Measurements from ENCODE around the gene NDST1.
"Not testable (repeated sequence)": the region's sequence is repeated elsewhere in the genome, so short reads cannot be mapped to it uniquely, and the experiment has no call there.

NDST1 gene

DNA sequence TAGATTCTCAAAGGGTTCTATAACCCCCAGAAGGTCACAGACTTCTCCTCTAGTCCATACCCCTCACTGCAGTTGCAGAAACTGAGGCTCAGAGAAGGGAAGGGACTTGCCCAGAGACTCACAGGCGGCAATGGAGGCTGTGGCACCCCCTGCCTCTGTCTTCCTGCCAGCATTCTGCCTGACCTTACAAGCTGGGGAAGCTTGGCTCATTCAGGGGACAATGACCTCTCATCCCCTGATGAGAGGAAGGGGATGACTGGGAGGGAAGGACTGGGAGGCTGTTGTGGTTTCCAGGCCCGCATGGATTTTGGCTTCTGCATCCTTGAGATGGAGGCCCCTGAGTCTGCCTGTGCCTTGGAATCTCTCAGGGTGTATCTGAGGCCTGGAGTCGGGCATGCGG, 897 bp downstream of the NDST1 start:
- DNase-seq: no peak

DNA sequence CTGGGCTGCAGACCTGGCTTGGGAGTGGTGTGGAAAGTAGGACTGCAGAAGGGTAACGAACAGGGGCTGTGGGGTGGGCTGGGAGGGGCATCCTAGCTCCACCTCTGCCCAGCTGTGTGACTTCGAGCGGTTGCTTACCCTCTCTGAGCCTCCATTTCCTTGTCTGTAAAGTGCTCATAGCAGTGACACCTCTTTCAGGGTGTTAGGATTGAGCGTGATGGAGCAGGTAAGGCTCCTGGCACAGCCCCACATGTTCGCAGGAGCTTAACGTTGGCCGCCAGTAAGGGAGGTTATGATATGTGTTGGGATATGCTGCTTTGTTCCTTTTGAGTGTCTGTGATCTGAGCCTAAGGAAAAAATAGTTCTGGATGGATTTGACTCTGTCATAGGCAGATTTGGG, 2.1 kb downstream of the NDST1 start:
- DNase-seq: no peak

DNA sequence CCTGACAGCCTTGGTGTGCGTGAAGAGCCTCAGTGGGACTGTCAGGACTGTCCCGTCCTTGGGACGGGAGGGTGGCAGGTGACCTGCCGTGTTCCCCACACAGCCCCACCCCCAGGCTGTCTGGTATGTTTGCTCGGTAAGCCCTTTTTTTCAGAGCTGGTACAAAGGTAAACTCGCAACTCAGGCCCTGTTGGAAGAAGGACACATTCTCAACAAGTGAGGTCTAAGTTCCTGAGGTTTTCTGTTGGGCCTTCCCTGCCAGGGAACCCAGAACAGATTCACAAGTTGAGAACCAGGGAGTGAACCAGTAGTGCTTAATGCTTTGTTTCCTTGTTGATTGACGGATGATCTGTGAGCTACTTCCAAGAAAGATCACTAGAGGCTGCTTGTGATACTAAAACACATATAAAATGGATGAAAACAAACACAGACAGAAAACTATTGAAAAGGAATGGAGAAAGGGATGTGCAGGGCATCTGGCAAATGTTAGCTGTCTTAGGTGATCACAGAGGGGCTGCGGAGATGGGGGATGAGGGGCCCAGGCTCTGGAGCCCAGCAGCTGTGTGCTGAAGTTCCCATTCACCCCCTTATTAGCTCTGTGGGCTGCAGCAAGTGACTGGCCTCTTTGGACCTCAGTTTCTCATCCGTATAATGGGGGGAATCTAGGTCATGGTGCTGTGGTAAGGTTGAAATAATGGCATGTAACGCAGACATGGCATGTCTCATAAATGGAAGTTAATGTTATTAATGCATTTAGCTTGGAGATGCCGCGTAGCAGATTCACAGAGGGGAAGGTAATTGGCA, 2.7 kb downstream of the NDST1 start:
- no peak for DNase-seq

DNA sequence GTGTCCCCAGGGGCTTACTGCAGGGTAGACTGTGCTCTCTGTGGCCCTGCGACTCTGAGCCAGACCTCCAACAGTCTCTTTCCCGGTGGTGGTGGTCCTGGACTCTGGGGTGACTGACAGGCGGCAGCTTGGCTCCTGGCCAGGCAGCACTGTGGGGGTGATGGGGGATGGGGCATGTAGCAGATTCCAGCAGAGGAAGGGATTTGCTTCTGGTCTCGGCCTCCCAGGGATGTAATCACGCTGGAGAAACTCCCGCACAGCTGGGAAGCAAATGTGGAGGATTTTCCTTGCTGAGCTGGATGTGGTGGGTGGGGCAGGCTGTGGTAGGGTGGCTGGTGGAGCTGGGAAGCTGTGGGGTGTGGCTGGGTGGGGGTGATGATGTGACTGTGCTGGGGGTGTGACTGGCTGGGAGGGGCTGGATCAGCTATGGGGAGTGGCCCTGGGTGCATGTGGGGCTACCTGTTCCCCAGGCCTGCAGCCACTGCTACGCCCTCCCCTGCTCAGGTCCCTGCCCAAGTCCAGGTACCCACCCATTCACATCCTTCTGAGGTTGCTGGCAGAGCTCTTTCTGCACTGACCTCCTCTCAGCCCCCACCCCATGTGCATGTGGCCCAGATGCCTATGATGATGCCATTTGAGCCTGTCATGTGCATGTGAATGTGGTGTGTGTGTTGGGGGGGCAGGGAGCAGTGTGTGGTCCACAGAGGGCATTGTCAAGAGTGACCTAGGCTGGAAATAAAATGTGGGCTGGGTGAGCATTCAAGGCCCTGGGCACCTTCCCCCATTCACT, 3.8 kb downstream of the NDST1 start:
- DNase-seq: no peak

DNA sequence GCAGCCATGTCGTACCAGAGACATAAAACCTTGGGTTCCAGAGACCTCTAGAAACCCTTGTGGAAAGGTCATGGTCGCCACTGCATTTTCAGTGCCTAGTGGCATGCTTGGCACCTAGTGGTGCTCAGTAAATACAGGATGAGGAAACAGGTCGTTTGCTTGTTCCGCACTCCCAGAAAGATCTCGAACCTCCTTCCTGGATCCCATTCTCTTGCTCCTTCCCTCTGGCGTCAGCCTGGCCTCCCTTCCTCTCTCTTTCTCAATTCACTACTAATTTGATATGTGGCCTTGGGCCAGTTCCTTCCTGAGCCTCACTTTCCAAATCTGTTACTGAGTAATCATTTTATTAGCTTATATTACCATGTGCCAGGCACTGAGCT, 4.4 kb downstream of the NDST1 start:
- DNase-seq: no peak

DNA sequence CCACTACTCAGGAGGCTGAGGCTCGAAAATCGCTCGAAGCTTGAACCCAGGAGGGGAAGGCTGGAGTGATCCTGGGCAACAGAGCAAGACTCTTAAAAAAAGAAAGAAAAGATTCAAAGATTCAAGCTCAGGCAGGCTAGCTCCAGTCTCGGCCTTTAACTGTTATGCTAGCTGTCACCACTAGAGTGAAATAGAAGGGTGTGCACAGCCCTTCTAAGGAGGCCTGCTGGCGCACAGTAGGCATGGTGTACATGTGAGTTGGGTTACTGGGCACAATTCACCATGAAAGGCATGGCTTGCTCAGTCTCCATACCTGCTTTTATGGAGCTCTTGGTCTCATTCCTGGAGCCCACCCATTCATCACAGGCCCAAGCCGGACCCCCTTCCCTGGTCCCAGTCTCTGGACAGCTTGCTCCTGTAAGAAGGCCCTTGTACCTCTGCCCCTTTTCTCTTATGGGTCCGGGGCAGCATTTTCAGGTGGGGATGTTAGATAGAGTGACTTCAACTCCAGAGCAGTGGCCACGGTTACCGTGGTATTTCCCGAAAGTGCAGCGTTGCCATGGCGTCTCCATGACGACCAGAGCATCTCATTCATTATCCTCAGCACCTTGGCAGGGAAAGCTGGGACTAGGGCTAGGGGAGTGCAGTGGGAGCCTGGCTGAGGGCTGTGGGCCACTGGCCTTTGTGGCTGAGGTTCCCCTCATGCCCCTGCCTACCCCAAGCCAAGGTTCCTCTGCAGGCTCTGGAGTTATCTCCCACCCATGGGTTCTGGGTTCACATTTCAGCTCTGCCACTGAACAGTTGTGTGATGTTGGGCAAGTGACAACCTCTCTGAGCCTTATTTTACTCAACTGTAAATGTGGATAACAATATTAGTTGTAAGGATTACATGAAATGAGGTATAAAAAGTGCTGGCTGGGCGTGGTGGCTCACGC, 5.7 kb downstream of the NDST1 start:
- DNase-seq: no peak

DNA sequence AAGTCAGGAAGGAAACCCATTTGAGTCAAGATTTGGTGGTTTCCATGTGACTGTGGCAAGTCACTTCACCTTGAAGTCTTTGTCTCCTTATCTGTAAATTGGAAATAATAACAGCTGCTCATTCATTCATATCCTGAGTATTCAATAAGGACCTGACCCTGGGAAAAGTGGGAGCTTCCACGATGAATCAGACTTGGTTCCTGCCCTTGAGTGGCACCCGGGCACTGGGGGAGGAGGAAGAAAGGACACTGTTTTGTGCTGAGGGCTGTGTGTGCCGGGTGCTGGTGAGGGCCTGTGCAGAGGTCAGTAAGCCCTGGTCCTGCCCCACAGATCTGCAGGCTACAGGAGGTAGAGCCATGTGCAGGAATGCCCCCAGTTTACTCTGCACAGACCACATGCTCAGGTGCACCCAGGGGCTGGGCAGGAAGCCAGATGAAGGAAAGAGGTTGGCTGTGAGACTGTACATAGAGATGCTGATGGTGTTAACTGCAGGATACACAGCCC, 6.8 kb downstream of the NDST1 start:
- DNase-seq: no peak

DNA sequence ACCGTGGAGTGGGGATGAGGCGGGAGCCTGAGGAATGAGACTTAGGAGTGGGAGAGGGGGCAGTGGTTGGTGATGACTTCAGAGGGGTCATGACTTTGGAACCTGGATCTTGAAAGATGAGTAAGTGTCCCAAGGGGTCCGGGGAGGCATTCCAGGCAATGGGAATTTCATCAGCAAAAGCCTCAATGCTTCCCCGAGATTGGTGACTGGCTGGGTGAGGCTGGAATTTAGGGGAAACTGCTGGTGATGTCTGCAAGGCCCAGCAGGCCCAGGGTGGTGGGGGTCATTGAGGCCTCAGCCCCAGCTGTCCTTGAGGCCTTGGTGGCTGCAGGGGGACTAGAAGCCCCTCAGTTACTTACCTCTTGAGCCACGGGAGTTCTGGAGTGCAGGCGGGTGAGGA, 7.5 kb downstream of the NDST1 start:
- no peak for DNase-seq

DNA sequence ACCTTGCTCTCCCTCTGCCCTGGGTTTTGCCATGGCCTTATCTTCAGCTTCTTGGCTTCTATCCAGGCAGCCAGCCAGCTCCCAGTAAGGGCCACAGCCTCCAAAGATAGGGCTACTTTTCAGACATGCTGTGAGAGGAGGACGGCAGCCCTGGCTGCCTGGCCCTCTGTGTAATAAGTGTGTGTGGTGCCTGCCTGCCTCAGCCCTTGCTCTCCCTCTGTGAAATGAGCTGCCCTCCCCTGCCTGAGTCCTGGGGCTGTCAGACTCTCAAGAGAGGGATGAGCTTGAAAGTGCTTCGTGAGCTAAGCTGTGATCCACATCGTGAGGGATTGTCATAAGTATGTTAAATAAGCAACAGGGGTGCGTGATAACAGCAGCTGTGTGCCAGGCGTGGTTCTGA, 8.1 kb downstream of the NDST1 start:
- DNase-seq: no peak

DNA sequence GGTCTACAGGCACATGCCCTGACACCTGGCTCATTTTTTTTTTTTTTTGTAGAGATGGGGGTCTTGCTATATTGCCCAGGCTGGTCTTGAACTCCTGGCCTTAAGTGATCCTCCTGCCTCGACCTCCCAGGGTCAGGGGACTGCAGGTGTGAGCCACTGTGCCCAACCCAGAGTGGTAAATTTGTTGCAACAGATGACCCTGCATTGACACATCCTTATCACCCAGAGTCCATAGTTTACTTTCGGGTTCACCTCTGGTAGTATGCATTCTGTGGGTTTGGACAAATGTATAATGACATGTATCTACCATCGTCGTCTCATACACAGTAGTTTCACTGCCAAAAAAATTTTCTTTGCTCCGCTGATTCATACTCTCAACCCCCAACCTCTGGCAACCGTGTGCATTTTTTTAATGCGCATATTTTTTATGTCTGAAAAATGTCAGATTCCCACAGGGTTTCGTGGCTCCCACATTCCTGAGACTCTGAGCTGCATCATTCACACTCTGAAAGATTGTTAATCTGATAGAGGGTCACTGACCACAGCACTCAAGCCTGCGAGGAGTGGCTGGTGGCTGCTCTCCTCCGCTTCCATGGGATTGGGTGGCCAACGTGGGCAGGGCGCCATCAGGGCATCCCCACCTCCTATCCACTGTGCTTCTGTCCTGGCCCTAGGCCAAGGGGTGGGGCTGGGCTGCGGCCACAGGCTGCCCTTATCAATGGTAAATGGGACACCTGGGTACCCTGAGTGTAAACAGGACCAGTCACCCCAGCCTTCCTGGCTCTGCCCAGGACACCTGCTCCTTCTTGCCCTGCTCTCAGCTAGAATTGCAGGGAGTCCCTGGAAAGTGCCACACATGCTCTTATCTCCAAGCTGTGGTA, 9.6 kb downstream of the NDST1 start:
- DNase-seq: no peak

DNA sequence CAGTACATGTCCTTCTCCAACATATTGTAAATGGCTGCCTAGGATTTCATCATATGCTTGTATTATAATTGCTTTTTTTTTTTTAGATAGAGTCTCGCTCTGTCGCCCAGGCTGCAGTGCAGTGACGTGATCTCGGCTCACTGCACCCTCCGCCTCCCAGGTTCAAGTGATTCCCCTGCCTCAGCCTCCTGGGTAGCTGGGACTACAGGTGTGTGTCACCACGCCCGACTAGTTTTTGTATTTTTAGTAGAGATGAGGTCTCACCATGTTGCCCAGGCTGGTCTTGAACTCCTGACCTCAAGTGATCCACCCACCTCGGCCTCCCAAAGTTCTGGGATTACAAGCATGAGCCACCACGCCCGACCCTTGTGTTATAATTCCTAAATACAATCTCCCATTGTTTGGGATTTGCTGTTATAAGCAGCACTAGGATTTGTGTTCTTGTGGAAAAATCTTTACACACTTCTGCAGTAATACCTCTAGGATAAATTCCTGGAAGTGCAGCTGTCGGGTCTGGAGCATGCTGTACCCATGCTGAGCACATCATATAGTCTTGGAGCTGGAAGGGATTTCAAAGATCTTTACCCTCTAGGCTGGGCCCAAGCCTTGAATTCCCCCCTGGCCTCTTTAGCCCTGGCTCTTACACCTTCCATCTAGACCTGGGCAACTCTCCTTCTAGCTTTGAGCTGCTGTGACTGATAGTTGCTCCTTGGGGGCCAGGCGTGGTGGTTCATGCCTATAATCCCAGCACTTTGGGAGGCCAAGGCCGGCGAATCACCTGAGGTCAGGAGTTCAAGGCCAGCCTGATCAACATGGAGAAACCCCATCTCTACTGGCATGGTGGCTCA, 11.0 kb downstream of the NDST1 start:
- DNase-seq: not testable (repeated sequence)

DNA sequence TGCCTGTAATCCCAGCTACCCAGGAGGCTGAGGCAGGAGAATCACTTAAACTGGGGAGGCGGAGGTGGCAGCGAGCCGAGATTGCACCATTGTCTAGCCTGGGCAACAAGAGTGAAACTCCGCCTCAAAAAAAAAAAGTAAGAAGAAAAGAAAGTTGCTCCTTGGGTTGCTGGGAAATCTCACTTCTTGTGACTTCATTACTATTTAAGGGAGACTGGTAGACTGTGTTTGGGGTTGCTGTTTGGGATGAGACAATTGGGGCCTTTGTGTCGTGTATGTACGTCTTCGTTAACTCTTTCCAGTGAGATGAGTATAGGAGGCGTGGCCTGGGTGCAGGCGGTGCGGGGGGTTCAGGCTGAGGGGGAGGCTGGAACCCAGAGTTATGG, 11.6 kb downstream of the NDST1 start:
- no peak for DNase-seq

DNA sequence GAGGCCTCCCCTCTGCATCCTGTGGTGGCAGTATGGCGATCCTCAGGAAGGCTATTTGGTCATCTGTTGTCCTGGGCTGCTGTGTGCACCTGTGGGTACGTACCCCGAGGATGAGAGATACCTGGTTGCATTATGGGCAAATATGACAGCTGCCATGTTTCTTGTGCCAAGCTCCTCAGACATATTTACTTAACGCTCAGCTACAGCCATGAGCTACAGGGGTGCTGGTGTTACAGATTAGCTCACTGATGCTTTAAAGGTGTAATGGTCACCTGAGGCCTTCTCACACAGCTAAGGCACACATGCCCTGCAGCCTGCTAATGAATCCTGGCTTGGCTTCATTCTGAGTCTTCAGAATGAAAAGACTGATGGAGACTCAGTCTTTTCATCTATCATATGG, 12.0 kb downstream of the NDST1 start:
- no peak for DNase-seq

DNA sequence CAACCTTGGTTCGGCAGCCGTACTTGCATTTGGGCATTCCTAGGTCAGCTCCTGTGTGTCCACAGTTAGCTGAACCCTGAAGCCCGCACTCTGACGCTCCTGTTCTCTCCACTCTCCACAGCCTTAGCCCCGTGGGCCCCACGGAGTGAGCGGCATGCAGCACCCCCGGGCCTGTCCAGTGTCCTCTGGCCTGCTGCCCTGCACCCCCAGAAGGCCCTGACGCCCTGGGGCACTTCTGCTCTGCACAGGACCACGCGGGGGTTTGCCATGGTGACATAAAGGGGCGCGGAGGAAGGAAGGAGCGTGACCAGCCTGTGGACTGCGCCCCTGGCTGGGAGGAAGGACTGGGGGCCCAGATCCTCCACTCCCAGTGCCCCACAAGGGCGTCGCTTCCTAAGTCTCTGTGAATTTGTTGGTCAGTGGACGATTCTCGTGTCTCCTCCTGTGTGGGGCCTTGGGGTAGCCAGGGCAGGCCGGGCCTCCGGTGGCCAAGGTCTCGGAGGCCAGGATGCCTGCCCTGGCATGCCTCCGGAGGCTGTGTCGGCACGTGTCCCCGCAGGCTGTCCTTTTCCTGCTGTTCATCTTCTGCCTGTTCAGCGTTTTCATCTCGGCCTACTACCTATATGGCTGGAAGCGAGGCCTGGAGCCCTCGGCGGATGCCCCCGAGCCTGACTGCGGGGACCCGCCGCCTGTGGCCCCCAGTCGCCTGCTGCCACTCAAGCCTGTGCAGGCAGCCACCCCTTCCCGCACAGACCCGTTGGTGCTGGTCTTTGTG, 13.0 kb downstream of the NDST1 start:
- no peak for DNase-seq

DNA sequence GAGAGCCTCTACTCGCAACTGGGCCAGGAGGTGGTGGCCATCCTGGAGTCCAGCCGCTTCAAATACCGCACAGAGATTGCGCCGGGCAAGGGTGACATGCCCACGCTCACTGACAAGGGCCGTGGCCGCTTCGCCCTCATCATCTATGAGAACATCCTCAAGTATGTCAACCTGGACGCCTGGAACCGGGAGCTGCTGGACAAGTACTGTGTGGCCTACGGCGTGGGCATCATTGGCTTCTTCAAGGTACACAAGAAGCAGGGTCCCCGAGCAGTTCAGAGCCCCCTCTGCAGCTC, 13.5 kb downstream of the NDST1 start:
- no peak for DNase-seq

DNA sequence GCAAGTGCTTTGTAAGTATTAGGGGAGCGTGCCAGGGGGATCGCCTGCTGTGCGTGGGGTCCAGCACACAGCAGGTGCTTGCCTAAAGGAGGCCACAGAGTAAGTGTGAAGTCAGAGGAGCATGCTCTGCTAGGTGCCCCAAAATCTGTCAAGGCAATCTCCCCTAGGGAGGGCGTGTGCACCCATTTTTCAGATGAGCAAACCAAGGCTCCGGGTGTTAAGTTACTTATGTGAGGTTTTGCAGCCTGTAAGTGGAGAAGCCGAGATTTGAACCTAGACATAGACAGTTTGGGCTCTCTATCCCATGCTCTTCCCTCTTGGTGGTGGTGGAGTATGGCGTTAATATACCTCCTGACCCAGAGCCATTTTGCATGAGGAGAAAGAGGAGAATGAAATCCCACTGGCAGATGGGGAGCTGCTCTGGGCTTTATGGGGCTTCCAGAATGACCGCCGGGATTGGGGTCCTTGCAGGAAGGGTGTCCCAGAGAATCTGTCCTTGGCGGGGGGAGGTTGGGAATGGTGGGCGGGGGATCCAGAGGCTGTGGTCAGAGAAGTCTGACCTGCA, 14.1 kb downstream of the NDST1 start:
- no peak for DNase-seq

DNA sequence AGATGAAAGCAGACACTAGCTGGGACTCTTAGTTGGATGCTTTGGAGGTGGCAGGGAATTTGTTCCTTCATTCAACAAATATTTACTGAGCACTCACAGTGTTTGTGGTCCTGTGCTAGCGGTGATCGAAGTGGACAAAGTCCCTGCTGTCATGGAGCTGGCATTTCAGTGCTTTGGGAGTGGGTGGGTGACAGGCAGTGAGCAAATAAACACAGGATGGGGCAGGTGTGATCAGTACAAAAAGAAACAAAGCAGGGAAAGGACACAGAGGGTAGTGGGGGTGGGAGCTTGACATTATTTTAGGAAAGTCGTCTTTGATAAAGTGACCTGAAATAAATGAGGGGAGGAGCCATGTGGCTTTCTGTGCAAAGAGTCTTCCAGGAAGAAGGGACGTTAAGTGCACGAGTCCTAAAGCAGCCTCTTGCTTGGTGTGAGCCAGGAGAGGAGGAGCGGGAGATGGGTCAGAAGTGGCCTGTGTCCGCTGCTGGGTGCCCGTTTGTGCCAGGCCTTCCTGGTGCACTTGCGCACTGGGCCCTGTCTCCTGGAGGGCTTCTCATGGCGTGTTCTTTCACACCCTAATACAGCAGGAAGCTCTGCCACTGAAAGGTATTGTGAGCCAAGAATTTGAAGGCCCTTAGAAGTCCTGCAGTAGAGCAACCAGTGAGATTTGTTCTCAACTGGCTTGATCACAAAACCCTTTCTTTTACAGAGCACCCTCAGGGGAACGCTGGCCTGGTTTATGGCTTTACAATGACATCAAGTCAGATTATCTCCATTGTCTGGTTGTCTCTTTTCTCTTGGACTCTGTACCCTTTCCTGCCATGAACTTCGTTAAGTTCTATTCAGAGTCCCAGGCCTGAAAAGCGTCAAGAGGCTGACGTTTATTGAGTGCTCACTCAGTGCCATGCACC, 14.8 kb downstream of the NDST1 start:
- no peak for DNase-seq

DNA sequence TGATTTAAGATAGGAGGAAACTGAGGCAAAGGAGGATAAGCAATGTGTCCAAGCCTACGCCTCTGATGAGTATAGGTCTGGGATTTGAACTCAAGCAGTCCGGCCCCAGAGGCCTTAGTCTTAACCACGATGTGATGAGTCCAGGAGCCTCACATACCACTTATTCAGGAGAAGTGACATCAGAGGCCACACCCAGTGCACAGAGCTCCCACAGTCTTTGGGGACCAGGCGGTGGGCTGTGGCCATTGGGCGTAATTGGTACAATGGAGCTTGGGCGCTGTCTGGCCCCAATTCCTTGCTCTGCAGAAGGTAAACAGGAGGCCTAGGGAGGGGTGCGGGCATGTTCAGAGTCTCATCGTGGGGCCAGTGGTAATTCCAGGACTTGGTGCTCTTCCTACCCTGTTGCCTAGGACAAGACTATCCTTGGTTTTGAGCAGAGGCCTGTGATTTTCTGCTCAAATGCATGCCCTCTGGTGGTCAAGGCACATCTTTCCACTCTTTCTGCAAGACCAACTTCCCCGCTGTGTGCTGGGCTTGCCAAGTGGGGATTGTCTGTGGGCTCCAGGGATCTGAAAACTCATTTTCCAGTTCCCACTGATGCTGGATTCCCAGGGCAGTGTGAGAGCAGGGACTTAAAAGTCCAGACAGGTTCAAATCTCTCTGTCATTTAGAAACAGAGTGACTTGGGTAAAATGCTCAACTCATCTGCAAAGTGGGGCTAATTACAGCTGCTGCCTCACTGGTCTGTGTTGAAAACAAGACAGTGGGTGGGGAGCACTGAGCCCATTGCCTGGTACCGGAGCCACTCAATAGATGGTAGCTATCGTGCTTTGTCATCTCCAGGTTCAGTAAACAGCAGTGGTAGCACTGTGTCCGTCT, 15.8 kb downstream of the NDST1 start:
- DNase-seq: no peak

Data from activated CD4-positive, alpha-beta T cell treated with anti-CD3 and anti-CD28 coated beads for 1 hour (primary cell).